Liver (tissue), 9 donors: Measurements from ENCODE around the gene CLMN. TPM values are rescaled to one million over a fixed set of nuclear protein-coding genes. Genes with fewer than 3 reads are reported as not detected.

ENCODE experiments used
- DNase-seq: peaks from one replicate; pipeline ENCODE4 v3.0.0-alpha.2; 2017; ENCODE audit warnings: low spot score
- H3K27ac ChIP-seq, 2 donors: one replicate each; pipeline ENCODE4 v1.7.0; 2013; ENCODE audit warnings: inconsistent platforms in 2 of 2, low read length in 2 of 2, control low read depth in 1 of 2, low read depth in 1 of 2, mild to moderate bottlenecking in 1 of 2
- H3K27me3 ChIP-seq, 4 donors: one replicate each; pipeline versions ENCODE4 v1.6.1 to v1.7.0; 2013; ENCODE audit warnings: low read length in 3 of 4, inconsistent platforms in 1 of 4, mild to moderate bottlenecking in 1 of 4, moderate library complexity in 1 of 4; ENCODE audit not compliant: control insufficient read depth in 4 of 4, insufficient read depth in 4 of 4
- H3K36me3 ChIP-seq, 4 donors: one replicate each; pipeline versions ENCODE4 v1.6.1 to v1.7.0; 2013; ENCODE audit warnings: low read length in 3 of 4, mild to moderate bottlenecking in 3 of 4, low read depth in 1 of 4, moderate library complexity in 1 of 4; ENCODE audit not compliant: control insufficient read depth in 4 of 4, insufficient read depth in 3 of 4
- H3K4me1 ChIP-seq, 4 donors: one replicate each; pipeline versions ENCODE4 v1.6.1 to v1.7.0; 2013; ENCODE audit warnings: low read length in 3 of 4, mild to moderate bottlenecking in 3 of 4, moderate library complexity in 1 of 4; ENCODE audit not compliant: control insufficient read depth in 4 of 4, insufficient read depth in 4 of 4
- H3K4me3 ChIP-seq, 3 donors: one replicate each; pipeline versions ENCODE4 v1.6.1 to v1.7.0; 2013; ENCODE audit warnings: low read length in 3 of 3, control low read depth in 1 of 3, low read depth in 1 of 3, mild to moderate bottlenecking in 1 of 3
- H3K9ac ChIP-seq, 2 donors: one replicate each; pipeline ENCODE4 v1.7.0; 2013; ENCODE audit warnings: low read length in 2 of 2, mild to moderate bottlenecking in 2 of 2, moderate library complexity in 2 of 2, control low read depth in 1 of 2, low read depth in 1 of 2
- H3K9me3 ChIP-seq, 4 donors: one replicate each; pipeline versions ENCODE4 v1.6.1 to v1.7.0; 2013; ENCODE audit warnings: low read length in 3 of 4; ENCODE audit not compliant: control insufficient read depth in 4 of 4
- FOXA1 ChIP-seq: IDR thresholded peaks from 2 replicates; pipeline ENCODE4 v1.6.1; 2016; ENCODE audit warnings: antibody characterized with exemption
- FOXA2 ChIP-seq: IDR thresholded peaks from 2 replicates; pipeline ENCODE4 v1.6.1; 2016; ENCODE audit warnings: antibody characterized with exemption
- GABPA ChIP-seq, 2 donors: IDR thresholded peaks in 1 of 2; conservative IDR thresholded peaks in 1 of 2; 2 replicates each; pipeline ENCODE4 v1.6.1; 2016; ENCODE audit warnings: antibody characterized with exemption in 2 of 2, mild to moderate bottlenecking in 1 of 2, moderate library complexity in 1 of 2
- HNF4A ChIP-seq, 2 donors: conservative IDR thresholded peaks; 2 replicates each; pipeline ENCODE4 v1.6.1; 2016; ENCODE audit warnings: antibody characterized with exemption in 2 of 2, mild to moderate bottlenecking in 2 of 2
- HNF4G ChIP-seq: IDR thresholded peaks from 2 replicates; pipeline ENCODE4 v1.6.1; 2016; ENCODE audit warnings: antibody characterized with exemption
- NR2F2 ChIP-seq: IDR thresholded peaks from 2 replicates; pipeline ENCODE4 v1.6.1; 2016; ENCODE audit warnings: antibody characterized with exemption
- RAD21 ChIP-seq, 2 donors: IDR thresholded peaks; 2 replicates each; pipeline ENCODE4 v1.6.1; 2016; ENCODE audit warnings: antibody characterized with exemption in 2 of 2, mild to moderate bottlenecking in 2 of 2
- RXRA ChIP-seq, 2 donors: IDR thresholded peaks; 2 replicates each; pipeline ENCODE4 v1.6.1; 2017 to 2018; ENCODE audit warnings: antibody characterized with exemption in 2 of 2, mild to moderate bottlenecking in 1 of 2
- SP1 ChIP-seq: IDR thresholded peaks from 2 replicates; pipeline ENCODE4 v1.6.1; 2018; ENCODE audit warnings: antibody characterized with exemption, mild to moderate bottlenecking
- YY1 ChIP-seq: IDR thresholded peaks from 2 replicates; pipeline ENCODE4 v1.6.1; 2016; ENCODE audit warnings: antibody characterized with exemption, mild to moderate bottlenecking
- WGBS: extraction: QIAGEN DNeasy Blood & Tissue Kit; methylation state at CpG from one replicate; pipeline ENCODE4 v1.1.7; 2013; 5-methylcytosine and 5-hydroxymethylcytosine counted together
- polyA plus RNA-seq, 2 donors: library from polyadenylated mRNA; stranded (reverse) in 1 of 2; unstranded in 1 of 2; fragments of 200-250 nt in 1 of 2; fragments of >200 nt in 1 of 2; fragmentation: Nextera tagmentation in 1 of 2; extraction: Ambion mirVana in 1 of 2; gene quantifications; one replicate each; pipeline versions ENCODE4 v1.2.1 to v1.2.3, GENCODE V29; 2013 to 2015
- total RNA-seq, 2 donors: library from RNA; depleted of rRNA; stranded (reverse); fragments of >200 nt; gene quantifications; one replicate each; pipeline ENCODE4 v1.2.3, GENCODE V29; 2014
- TF ChIP-seq, protein P1 (sequence below): IDR thresholded peaks from 2 replicates; pipeline ENCODE4 v1.6.1; 2016; ENCODE audit warnings: antibody characterized with exemption
- TF ChIP-seq, protein P2 (sequence below): IDR thresholded peaks from 2 replicates; pipeline ENCODE4 v1.6.1; 2016; ENCODE audit warnings: antibody characterized with exemption
- TF ChIP-seq, protein P3 (sequence below): fragments of 150-350 bp; IDR thresholded peaks from 2 replicates; pipeline ENCODE4 v1.5.1; 2017; ENCODE audit warnings: improper control_type of control experiment, low read depth, low read length; ENCODE audit not compliant: missing input control
- TF ChIP-seq, protein P4 (sequence below): IDR thresholded peaks from 2 replicates; pipeline ENCODE4 v1.6.1; 2016; ENCODE audit warnings: antibody characterized with exemption, mild to moderate bottlenecking
- TF ChIP-seq, protein P5 (sequence below): IDR thresholded peaks from 2 replicates; pipeline ENCODE4 v1.6.1; 2016; ENCODE audit warnings: antibody characterized with exemption
- donor health status: healthy.
- donor health status: healthy.
- donor health status: healthy.
- donor health status: healthy.
- donor health status: healthy.

Gene CLMN
- total and polyA plus RNA-seq, 4 donors = 6.0 to 41.1 (median 24.1) TPM

DNA sequence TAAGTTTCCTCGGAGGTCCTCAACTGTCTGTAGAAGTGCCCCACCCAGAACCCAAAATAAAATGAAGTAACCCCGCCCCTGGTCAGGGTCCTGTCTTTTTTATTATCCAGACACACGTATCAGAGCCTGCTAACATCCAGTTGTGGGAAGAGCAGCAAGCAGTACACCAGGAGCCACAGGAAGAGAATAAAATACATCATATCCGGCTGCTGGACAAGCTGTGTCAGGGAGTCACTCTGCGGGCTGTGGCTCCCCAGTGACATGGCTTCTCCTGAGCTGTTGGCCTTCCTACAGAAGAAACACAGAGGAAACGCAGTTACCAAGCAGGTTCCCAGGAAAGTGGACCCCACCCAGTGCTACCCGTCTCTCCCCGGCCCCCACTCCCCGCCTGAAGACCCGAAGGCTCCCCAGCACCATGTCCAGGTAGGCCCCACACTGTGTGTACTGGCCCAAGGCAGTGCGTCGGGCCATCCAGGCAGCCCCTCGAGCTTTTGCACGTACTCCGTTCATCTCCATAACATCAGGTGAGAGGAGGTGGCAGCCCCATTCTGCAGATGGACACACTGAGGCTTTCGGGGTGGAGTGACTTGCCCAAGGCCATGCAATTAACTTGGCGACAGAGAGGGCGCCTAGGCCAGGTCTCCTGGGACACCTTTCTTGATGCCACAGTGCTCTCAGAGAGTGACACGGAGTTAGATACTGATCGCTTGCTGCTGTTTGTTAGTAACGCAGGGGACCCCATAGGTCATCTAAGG lies 128.1 kb downstream of the CLMN start:
- DNase-seq = no peak
- TF ChIP-seq SP1 (no peak), GABPA (IDR thresholded peaks at IDR 0.05 in 1 of 2, conservative IDR thresholded peaks at IDR 0.05 in 1 of 2) (no peak), HNF4A (conservative IDR thresholded peaks at IDR 0.05) (no peak), FOXA2 (no peak), RXRA (IDR thresholded peaks at IDR 0.05) (no peak), FOXA1 (no peak), HNF4G (no peak)
- TF ChIP-seq, protein P1, sequence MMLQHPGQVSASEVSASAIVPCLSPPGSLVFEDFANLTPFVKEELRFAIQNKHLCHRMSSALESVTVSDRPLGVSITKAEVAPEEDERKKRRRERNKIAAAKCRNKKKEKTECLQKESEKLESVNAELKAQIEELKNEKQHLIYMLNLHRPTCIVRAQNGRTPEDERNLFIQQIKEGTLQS = no peak
- TF ChIP-seq, protein P2, sequence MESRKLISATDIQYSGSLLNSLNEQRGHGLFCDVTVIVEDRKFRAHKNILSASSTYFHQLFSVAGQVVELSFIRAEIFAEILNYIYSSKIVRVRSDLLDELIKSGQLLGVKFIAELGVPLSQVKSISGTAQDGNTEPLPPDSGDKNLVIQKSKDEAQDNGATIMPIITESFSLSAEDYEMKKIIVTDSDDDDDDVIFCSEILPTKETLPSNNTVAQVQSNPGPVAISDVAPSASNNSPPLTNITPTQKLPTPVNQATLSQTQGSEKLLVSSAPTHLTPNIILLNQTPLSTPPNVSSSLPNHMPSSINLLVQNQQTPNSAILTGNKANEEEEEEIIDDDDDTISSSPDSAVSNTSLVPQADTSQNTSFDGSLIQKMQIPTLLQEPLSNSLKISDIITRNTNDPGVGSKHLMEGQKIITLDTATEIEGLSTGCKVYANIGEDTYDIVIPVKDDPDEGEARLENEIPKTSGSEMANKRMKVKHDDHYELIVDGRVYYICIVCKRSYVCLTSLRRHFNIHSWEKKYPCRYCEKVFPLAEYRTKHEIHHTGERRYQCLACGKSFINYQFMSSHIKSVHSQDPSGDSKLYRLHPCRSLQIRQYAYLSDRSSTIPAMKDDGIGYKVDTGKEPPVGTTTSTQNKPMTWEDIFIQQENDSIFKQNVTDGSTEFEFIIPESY = no peak
- TF ChIP-seq, protein P3, sequence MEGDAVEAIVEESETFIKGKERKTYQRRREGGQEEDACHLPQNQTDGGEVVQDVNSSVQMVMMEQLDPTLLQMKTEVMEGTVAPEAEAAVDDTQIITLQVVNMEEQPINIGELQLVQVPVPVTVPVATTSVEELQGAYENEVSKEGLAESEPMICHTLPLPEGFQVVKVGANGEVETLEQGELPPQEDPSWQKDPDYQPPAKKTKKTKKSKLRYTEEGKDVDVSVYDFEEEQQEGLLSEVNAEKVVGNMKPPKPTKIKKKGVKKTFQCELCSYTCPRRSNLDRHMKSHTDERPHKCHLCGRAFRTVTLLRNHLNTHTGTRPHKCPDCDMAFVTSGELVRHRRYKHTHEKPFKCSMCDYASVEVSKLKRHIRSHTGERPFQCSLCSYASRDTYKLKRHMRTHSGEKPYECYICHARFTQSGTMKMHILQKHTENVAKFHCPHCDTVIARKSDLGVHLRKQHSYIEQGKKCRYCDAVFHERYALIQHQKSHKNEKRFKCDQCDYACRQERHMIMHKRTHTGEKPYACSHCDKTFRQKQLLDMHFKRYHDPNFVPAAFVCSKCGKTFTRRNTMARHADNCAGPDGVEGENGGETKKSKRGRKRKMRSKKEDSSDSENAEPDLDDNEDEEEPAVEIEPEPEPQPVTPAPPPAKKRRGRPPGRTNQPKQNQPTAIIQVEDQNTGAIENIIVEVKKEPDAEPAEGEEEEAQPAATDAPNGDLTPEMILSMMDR = no peak
- TF ChIP-seq, protein P4, sequence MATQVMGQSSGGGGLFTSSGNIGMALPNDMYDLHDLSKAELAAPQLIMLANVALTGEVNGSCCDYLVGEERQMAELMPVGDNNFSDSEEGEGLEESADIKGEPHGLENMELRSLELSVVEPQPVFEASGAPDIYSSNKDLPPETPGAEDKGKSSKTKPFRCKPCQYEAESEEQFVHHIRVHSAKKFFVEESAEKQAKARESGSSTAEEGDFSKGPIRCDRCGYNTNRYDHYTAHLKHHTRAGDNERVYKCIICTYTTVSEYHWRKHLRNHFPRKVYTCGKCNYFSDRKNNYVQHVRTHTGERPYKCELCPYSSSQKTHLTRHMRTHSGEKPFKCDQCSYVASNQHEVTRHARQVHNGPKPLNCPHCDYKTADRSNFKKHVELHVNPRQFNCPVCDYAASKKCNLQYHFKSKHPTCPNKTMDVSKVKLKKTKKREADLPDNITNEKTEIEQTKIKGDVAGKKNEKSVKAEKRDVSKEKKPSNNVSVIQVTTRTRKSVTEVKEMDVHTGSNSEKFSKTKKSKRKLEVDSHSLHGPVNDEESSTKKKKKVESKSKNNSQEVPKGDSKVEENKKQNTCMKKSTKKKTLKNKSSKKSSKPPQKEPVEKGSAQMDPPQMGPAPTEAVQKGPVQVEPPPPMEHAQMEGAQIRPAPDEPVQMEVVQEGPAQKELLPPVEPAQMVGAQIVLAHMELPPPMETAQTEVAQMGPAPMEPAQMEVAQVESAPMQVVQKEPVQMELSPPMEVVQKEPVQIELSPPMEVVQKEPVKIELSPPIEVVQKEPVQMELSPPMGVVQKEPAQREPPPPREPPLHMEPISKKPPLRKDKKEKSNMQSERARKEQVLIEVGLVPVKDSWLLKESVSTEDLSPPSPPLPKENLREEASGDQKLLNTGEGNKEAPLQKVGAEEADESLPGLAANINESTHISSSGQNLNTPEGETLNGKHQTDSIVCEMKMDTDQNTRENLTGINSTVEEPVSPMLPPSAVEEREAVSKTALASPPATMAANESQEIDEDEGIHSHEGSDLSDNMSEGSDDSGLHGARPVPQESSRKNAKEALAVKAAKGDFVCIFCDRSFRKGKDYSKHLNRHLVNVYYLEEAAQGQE = no peak
- TF ChIP-seq, protein P5, sequence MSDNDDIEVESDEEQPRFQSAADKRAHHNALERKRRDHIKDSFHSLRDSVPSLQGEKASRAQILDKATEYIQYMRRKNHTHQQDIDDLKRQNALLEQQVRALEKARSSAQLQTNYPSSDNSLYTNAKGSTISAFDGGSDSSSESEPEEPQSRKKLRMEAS = no peak
- 90% methylated on average over 21 of the region's 21 CpGs for WGBS

DNA sequence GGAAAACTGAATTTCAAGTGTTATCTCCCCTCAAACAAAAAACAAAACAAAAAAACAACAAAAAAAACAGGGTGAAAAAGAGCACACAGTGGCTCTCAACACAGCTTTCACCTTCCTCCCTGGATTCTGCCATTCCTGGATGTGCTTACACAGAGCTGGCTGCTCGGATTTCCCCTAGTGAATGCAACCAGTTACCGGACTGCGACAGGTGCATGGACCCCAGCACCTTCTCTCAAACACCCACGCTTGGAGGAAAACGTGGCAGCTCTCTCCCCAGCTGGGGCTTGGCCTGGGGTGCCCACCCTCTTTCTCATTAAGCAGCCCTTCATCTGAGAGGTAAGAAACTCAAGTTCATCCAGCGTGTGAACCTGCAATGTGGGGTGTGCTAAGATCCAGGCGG lies 128.9 kb downstream of the CLMN start:
- H3K4me1 ChIP-seq = peaks cover 0 to under 1% (median under 1%) of the 10 kb centered on the region in 4 donors
- TF ChIP-seq, protein P2 = no peak
- no peak for TF ChIP-seq RXRA (IDR thresholded peaks at IDR 0.05)
- no peak for TF ChIP-seq SP1
- no peak for TF ChIP-seq NR2F2
- no peak for TF ChIP-seq RAD21 (IDR thresholded peaks at IDR 0.05)
- TF ChIP-seq GABPA (IDR thresholded peaks at IDR 0.05 in 1 of 2, conservative IDR thresholded peaks at IDR 0.05 in 1 of 2) = no peak
- no peak for TF ChIP-seq HNF4A (conservative IDR thresholded peaks at IDR 0.05)
- TF ChIP-seq, protein P4 = no peak
- no peak for TF ChIP-seq YY1
- TF ChIP-seq, protein P5 = no peak
- TF ChIP-seq HNF4G = no peak
- H3K27ac ChIP-seq = no peak overlapping the region

More for the DNA sequence above, 128.1 kb downstream of the CLMN start:
- no peak overlapping the region for H3K9ac ChIP-seq
- H3K4me3 ChIP-seq = no peak overlapping the region
- H3K9me3 ChIP-seq = no peaks in the 10 kb centered on the region
- H3K36me3 ChIP-seq = peaks cover 0 to 16% (median 5%) of the 10 kb centered on the region in 4 donors
- no peaks in the 10 kb centered on the region for H3K4me1 ChIP-seq
- H3K27ac ChIP-seq = no peak overlapping the region
- no peaks in the 10 kb centered on the region for H3K27me3 ChIP-seq

More for the DNA sequence above, 128.9 kb downstream of the CLMN start:
- H3K4me3 ChIP-seq = no peak overlapping the region
- 94% methylated on average over 7 of the region's 7 CpGs for WGBS
- no peaks in the 10 kb centered on the region for H3K27me3 ChIP-seq
- DNase-seq = no peak
- no peak overlapping the region for H3K9ac ChIP-seq
- no peaks in the 10 kb centered on the region for H3K9me3 ChIP-seq
- H3K36me3 ChIP-seq = peaks cover 0 to 13% (median 3%) of the 10 kb centered on the region in 4 donors
